GM12873 (cell line): ENCODE measurements around the gene PAK1IP1.

ENCODE experiments used
- TF ChIP-seq, protein P1 (sequence below): IDR thresholded peaks from 2 replicates; pipeline ENCODE4 v1.5.1; 2012; ENCODE audit warnings: low read depth, mild to moderate bottlenecking, moderate library complexity, low read length, control low read depth; ENCODE audit not compliant: insufficient read depth; ENCODE audit errors: missing control alignments

PAK1IP1 gene

DNA sequence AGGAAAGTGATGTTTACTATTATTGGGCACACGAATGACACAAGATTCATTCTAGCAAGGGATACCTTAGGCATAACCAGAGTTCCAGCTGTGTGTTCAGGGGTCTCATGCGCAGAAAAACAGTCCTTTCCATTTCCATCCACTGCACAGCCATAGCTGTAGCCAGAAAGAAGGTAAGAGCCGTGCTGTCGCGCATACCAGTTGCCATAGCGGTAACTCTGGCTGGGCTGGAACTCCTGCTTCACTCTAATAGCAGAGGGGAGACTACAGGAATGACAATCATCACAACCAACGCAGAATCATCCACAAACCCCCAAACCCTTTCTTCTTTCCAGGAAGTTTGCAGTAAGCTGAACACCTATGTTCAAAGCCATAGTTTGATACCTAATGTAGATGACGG lies 7.9 kb upstream of the PAK1IP1 start:
- TF ChIP-seq, protein P1, sequence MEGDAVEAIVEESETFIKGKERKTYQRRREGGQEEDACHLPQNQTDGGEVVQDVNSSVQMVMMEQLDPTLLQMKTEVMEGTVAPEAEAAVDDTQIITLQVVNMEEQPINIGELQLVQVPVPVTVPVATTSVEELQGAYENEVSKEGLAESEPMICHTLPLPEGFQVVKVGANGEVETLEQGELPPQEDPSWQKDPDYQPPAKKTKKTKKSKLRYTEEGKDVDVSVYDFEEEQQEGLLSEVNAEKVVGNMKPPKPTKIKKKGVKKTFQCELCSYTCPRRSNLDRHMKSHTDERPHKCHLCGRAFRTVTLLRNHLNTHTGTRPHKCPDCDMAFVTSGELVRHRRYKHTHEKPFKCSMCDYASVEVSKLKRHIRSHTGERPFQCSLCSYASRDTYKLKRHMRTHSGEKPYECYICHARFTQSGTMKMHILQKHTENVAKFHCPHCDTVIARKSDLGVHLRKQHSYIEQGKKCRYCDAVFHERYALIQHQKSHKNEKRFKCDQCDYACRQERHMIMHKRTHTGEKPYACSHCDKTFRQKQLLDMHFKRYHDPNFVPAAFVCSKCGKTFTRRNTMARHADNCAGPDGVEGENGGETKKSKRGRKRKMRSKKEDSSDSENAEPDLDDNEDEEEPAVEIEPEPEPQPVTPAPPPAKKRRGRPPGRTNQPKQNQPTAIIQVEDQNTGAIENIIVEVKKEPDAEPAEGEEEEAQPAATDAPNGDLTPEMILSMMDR, result no peak

DNA sequence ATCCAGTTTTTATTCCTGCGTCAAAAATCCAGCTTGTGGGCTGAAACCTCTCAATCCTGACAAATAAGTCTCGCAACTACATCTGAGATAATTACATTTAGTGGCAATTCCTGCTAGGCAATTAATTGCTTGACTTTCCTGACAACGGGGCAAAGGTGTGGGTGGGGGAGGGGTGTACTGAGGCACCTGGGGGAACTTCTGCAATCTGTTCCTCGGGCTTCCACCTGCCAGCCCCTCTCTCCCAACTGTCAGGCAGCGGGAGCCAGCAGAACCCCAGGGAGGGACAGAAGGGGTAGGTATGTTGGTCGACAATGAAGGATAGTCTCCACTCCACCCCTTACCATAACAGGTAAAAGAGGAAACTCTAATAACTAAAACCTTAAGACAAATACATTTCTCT lies 7.2 kb upstream of the PAK1IP1 start:
- TF ChIP-seq, protein P1, result no peak

DNA sequence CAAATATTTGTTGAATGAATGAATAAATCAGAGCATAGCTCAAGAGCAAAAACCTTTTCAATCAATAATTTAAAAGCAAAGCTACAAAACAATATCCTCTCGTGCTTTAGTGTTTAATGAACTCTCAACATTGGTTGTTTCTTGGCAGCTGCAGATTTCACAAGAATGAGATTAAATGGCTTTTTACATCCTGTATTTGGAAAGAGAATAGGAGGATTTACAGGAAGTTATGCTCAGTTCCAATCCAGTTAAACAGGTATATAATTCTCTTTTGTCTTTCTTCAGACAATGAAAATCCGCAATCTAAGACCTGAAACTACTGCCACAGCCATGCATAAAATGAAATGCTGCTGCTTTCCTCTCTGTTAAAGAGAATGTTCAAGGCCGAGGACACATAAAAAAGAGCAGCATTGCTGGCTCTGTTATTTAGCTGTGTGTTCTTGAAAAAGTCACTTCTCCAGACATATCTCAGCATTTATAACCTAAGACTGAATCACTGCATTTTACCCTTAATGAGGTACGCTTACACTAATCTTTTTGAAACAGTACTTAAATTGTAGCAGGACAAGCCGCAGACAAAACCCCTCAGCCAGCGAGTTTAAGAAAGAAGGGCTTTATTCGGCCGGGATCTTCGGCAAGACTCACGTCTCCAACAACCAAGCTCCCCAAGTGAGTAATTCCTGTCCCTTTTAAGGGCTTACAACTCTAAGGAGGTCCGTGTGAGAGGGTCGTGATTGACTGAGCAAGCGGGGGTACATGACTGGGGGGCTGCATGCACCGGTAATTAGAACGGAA lies 3.9 kb upstream of the PAK1IP1 start:
- TF ChIP-seq, protein P1, result no peak

DNA sequence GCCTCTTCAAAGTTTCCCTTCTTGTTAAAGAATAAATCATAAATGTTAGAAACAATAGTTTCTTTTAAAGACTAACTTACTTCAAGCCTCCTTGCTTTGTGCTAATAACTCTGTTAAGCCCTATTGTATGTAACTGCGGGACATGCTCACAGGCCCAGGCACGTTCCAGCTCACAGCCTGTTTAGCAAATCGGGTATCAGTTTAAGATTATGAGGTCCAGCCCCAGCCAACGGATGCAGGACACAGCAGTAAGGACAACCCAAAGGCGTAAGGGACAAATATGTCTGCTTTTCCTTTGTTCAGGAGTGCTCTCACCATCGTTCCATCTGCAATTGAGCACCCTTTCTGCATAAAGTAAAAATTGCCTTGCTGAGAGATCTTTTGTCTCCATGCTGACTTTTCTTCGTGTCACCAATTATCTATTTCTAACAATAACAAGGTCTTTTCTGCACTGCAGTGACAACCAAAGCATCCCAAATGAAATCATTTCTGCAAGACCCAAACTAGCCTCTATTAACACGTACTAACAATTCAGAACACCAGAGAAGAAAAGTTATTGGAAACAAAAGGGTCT lies 1.7 kb upstream of the PAK1IP1 start:
- TF ChIP-seq, protein P1, result no peak

DNA sequence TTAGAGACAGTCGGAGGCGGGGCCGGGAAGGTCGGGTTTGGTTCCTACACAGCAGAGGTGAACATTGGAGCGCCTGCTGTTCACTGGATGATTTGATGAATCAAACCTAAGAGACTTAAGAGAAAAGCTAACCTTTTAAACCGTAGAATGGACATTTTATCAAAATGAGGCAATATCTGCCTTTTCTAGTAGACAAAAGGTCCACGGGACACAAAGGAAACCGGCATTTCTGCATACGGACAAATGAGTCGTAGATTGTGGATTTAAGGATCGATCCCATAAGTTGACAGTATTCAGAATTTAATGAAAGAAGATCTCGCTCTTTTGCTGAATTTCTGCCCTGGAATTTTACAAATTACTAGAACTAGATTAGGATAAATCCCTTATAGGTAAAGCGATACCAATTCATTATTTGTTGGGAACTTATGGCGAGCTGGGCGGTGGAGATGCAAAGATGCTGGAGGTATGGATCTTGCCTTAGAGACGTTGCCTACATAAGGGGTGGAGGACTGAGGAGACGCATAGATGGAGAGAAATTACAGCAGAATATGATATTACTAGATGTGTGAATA lies 400 bp downstream of the PAK1IP1 start:
- TF ChIP-seq, protein P1, result no peak

DNA sequence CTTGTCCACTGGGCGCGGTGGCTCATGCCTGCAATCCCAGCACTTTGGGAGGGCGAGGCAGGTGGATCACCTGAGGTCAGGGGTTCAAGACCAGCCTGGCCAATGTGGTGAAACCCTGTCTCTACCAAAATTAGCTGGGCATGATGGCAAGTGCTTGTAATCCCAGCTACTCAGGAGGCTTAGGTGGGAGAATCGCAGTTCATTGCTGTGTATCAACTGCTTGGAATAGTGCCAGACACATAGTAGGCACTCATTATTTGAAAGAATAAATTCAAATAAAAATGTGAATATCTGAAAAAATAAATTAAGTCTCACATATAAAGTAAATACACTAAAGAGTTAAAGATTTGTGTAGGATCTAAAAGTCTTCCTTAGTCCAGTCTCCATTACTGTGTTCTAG lies 1.9 kb downstream of the PAK1IP1 start:
- TF ChIP-seq, protein P1, result no peak

DNA sequence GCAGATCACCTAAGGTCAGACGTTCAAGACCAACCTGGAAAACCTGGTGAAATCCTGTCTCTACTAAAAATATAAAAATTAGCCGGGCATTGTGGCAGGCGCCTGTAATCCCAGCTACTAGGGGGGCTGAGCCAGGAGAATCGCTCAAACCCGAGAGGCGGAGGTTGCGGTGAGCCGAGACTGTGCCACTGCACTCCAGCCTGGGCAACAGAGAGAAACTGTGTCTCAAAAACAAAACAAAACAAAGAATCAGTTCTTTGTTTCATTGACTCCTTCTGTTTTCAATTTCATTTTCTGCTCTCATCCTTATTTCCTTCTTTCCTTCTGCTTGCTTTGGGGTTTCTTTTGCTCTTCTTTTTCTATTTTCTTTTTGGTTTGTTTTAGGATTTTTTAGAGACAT lies 19.2 kb downstream of the PAK1IP1 start:
- TF ChIP-seq, protein P1, result no peak
